ENCODE data around the gene PAX4. TPM values are rescaled to one million over a fixed set of nuclear protein-coding genes. Genes with fewer than 3 reads are reported as not detected.
A peak's percentile ranks its signal among the peaks of the same experiment; 100 is the strongest.

Gene PAX4
- polyA plus RNA-seq (2013, experiment 1 of 2; ENCODE audit: insufficient read length): not detected
- polyA plus RNA-seq (2013, experiment 2 of 2; ENCODE audit: insufficient read length): not detected

GRCh38 chr7:127618042-127618441, at the start of gene PAX4:
Gene PAX4 (minus strand): TSS chr7:127618142. CDS start chr7:127615928, 2,214 bp downstream.
- no peak for DNase-seq

GRCh38 chr7:127667017-127667670, 49.2 kb upstream of the PAX4 start:
- peak; percentile 70 for DNase-seq

GRCh38 chr7:127666602-127667001, 48.7 kb upstream of the PAX4 start:
- no peak for DNase-seq

- no peak for DNase-seq
These were observed 48.0 kb upstream of the PAX4 start for GRCh38 chr7:127665922-127666321.

DNA sequence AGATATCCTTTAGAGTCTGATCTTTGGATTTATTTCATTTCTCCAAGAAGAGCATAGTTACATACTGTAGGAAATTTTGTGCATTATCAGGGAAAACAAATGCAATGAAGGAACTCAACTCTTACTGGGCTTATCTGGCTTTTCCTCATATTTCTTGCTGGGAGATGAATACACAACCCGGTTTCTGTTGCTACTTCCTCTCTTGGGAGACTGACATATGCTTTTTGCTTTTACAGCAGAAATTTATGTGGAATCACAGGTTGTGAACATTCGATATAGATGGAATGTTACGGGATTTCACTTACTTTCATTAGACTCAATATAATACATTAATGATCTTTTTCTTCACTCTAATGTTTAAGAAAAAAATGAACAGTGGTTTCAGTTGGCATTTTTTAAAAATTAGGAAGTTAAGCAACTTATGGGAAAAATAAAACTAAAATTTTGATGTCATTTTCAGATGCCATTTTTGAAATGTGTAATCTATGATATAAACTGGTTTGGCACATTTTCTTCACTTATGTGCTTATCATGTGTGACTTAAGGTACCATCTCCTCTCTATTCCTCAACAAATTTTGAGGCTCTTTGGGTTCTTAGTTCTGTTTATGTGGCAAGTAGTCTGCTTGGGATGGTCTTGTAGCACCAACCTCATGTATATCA, 41.2 kb upstream of the PAX4 start:
- DNase-seq: no peak

DNA sequence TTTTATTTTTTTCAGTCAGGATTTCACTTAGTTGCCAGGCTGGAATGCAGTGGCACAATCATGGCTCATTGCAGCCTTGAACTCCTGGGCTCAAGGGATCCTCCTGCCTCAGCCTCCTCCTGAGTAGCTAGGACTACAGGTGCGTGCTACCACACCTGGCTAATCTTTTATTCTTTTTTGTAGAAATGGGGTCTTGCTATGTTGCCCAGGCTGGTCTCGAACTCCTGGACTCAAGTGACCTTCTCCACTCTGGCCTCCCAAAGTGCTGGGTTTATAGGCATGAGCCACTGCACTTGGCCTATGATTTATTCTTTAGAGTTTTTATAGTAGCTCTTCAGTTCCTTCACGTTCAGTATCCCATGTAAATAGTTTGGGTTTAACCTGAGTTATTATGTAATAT, 39.6 kb upstream of the PAX4 start:
- DNase-seq: no peak

GRCh38 chr7:127655720-127656119, 37.8 kb upstream of the PAX4 start:
- DNase-seq: no peak

GRCh38 chr7:127654404-127655394, 36.8 kb upstream of the PAX4 start:
- DNase-seq: no peak

DNA sequence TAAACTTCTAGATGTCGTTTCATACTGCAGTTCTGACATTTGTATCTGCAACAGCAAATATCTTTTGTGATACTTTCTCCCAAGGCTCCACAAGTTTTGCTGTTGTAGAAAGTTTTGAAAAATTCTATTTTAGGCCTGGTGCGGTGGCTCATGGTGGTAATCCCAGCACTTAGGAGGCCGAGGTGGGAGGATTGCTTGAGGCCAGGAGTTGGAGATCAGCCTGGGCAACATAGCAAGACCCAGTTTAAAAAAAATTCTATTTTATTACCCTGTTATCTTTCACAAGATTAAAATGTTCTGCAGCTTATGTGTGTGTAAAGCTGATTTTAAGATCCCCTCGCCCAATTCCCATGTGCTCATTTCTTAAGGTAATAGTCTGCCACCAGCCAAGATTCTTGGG, 35.5 kb upstream of the PAX4 start:
- no peak for DNase-seq

GRCh38 chr7:127652333-127653248, 34.6 kb upstream of the PAX4 start:
- peak; percentile 32 for DNase-seq

DNA sequence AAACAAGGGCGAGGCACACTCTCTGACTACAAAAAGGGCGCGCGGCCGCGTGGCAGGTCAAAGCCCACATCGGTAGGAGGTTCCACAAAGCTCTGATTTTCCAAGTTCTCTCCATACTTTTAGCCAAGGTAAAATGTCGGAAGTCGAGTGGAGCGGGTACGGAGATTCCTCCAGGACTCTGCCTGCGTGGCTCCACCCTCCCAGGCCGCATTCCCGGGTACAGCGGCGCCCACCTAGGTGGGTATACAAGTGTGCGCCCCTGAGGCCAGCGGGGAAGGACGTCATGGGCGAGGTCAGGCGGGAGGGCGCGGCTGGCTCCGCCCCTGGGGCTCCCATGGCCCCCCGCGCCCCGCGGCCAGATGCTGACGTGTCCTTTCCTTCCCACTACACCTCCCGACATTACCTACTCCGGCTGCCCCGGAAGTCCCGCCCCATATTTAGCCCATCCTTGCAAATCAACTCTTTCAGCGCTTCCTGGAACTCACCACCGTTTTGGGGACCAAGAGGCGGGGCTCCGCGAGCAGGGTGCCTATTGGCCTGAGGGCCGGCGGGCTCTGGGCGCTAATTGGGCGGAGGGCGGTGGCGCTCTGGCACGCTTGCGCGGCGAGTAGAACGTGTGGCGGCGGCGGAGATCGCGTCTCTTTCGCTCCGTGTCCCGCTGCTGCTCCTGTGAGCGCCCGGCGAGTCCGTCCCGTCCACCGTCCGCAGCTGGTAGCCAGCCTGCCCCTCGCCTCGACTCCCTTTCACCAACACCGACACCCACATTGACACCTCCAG, 33.8 kb upstream of the PAX4 start, which contains the start of gene SND1:
SND1 (plus strand) TSS at position 639 of the 777 bp plus-strand sequence. CDS start 180 bp downstream, outside the sequence.
- DNase-seq: peak; percentile 100

DNA sequence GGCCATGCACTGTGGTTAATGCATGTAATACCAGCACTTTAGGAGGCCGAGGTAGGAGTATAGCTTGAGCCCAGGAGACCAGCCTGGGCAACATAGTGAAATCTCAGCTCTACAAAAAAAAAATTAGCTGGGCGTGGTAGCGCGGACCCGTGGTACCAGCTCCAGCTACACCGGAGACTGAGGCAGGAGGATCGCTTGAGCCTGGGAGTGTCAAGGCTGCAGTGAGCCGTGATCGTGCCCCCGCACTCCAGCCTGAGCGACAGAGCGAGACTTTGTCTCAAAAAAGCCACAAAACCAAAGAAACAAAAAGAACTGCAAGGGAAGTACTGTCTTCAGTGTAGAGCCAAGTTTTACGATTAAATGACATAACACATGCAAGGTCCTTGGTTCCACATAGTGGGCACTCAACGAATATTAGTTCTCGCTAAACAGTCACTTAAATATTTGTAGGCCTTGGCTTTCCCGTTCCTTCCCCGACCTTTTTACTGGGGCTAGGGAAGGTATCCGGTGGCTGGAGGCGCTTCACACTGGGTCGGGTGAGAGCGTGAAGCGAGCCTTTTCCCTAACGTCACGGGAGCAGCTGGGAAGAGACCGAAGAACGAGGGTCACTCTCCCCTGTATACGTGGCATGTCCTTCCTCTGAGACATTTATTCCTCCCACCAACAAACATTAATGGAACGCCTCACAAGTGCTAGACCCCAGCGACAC, 33.1 kb upstream of the PAX4 start:
- DNase-seq: no peak

DNA sequence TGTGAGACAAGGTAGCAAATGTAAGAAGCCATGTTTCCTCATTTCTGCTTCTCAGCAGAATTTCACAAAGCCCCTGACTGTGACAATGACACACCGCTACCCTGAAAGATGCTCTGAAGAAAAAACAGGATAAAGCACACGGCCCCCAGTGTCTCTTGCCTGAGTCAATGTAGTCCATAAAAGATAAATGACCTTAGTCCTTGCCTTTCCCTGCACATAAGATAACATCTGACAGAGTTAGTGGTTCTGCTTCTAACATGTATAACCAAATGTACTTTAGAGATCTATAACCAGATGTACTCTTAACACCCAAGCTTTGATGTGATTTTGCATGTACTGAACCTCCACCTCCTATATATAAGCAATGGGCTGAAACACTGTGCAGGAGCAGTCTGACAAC, 31.0 kb upstream of the PAX4 start:
- DNase-seq: no peak

GRCh38 chr7:127647636-127648035, 29.7 kb upstream of the PAX4 start:
- DNase-seq: no peak

GRCh38 chr7:127644484-127644883, 26.5 kb upstream of the PAX4 start:
- peak; percentile 30 for DNase-seq

- no peak for DNase-seq
These were observed 20.3 kb upstream of the PAX4 start for GRCh38 chr7:127638197-127638596.

GRCh38 chr7:127635659-127636285, 17.8 kb upstream of the PAX4 start:
- DNase-seq: no peak

DNA sequence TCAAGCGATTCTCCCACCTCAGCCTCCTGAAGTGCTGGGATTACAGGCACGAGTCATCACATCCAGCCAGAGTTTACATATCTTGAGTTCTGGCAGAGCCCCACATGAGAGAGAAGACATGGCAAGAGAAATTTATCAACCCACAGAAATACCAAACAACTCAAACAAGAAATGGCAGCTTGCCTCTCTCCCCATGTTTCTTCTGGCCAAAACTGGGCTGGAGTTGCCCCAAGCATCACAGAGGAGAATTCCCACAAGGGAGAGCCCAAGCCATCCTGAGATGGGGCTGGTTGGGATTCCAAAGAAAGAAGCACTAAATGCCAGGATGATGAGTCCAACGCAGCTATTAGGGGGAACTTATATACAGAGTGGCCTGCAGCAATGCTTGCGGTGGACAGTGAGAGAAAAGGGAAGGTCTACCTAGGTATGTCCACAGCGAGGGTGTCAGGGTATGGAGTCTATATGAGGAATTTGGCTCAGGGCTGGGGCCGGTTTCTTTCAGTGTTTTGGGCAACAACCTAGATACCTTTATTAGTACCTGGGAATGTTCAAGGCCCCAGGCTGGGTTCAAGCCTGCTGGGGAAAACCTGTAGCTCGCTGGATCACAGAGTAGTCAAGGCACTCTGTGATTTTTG, 14.5 kb upstream of the PAX4 start:
- DNase-seq: peak; percentile 98

DNA sequence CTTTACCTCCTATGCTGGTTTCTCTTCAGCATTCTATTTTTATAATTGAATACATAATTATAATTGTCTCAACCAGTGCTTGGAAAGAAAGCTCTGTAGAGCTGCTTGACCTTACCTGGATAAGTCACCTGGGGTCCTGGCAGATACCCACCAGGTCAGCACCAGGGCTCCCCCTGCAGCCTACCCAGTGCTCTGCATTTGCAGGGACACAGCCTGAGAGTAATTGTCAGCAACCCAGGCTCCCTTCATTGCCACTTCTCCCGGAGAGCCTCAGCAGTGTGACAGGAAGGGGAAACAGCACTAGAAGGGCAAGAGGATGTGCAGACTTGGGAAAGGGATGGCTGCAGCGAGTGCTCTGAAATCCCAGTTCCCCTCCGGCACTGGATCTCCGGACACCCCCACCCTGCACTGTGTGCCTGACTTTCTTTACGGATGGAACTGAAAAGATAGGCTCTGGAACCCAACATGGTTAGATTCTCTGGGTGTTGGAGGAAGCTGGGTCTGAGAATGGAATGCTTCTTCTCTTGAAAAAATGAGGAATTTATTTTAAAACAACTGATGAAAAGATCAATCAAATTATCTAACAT, 11.4 kb upstream of the PAX4 start:
- no peak for DNase-seq
